ENCODE data around the gene ADARB2. TPM values are rescaled to one million over a fixed set of nuclear protein-coding genes. Genes with fewer than 3 reads are reported as not detected.
A peak's percentile ranks its signal among the peaks of the same experiment; 100 is the strongest.

Gene ADARB2
- total and polyA plus RNA-seq, 4 donors = 0.55 to 0.70 (median 0.59) TPM; not detected in 1

DNA sequence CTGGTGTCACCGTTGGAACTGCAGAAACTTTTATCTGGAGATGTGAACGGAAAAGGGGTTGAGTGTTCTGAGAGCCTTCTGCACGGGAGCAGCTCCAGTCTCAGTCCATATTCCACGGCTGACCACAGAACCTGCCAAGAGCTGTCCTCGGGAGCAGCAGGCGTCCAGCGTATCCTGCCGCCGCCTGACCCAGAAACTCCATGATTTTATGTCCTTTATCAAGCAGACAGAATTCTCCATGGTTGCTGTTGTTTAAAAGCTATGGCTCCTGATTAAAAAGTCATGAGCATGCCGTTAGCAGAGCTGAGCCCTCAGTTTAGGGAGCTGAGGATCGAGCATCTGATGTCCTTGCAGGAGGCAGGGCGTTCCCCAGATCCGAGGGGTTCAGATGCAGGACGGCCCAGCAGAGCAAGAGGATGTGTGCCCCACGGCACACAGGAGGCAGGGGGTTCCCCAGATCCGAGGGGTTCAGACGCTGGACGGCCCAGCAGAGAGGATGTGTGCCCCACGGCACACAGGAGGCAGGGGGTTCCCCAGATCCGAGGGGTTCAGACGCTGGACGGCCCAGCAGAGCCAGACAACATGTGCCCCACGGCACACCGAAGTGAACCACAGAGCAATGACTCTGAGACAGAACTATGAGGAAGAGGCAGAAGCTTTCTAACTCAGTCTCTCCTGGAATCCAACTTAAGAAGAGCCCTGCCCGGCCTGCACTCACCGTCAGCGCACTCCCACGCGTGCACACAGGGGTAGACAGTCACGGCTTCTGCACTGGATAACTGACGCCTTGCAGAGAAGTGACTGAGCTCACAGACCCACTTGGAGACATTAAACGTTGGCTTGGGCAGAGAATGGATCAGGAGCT, 584.7 kb downstream of the ADARB2 start (continued):
- TF ChIP-seq RXRA (IDR thresholded peaks at IDR 0.05) (no peak), SP1 (IDR thresholded peaks at IDR 0.05) (no peak), ZBTB33 (IDR thresholded peaks at IDR 0.05) (no peak), TAF1 (conservative IDR thresholded peaks at IDR 0.05) (no peak), JUND (IDR thresholded peaks at IDR 0.05) (no peak), MAX (IDR thresholded peaks at IDR 0.05) (no peak)

DNA sequence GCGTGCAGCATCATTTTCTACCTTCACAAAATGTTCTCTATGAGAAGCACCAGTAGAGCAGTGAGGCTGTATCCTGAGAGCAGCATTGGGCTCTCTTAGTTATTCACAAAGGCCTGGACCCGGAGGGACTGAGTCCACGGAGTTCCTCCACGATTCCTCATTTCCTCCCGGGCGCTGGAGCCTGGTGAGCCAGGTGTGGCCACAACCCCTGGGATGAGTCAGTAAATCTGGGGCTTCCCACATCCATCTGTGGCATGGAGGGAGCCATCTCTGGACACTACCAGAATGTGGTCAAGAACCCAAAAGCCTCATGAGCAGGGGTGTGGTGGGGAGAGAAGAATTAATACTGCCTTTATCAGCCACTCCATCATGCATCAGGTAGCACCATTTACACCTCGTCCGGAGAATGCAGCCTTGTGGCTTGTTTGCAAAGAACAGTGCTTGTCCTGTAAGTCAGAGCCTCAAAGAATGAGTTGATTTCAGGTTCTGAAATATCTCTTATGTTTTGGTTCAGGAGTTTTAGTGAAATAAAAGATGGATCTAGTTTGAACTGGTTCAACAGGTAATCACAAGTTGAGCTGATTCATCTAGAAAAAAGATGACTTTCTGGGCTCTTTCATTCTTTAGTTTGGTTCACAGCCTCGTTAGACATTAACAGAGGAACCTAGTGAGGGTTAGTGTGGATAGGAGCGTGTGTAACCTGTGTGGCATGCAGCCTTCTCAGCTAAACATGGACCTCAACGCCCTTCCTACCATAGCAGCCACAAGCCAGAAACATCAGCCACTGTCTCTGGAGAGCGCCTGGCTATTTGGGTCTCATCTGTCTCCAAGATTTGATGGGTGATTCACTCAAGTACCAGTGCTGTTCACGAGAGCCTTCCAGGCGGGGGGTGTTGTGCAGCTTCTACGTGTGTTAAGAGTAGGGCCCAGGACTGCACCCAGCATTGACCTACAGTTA, 586.0 kb downstream of the ADARB2 start:
- 76% methylated on average over 15 of the region's 15 CpGs for WGBS
- Histone ChIP-seq H3K36me3 (ENCODE audit: control insufficient read depth in 4 of 4, insufficient read depth in 3 of 4, low read depth in 1 of 4, low read length in 3 of 4) (no peaks in the 10 kb centered on the region), H3K27me3 (ENCODE audit: control insufficient read depth in 4 of 4, insufficient read depth in 4 of 4, low read length in 3 of 4) (no peaks in the 10 kb centered on the region), H3K9me3 (ENCODE audit: control insufficient read depth in 4 of 4, low read length in 3 of 4) (no peaks in the 10 kb centered on the region), H3K4me1 (ENCODE audit: control insufficient read depth in 4 of 4, insufficient read depth in 4 of 4, low read length in 3 of 4) (peaks cover 0 to 4% (median 0%) of the 10 kb centered on the region in 4 donors), H3K4me3 (ENCODE audit: low read depth in 1 of 3, low read length in 3 of 3) (no peak overlapping the region), H3K9ac (ENCODE audit: low read depth in 1 of 2, low read length in 2 of 2) (no peak overlapping the region), H3K27ac (ENCODE audit: low read depth in 1 of 2, low read length in 2 of 2) (no peak overlapping the region)
- peak; percentile 22 for DNase-seq (ENCODE audit: low spot score)
- TF ChIP-seq RXRA (IDR thresholded peaks at IDR 0.05) = no peak
- no peak for TF ChIP-seq EGR1 (IDR thresholded peaks at IDR 0.05; ENCODE audit: low read depth in 2 of 2)
- no peak for TF ChIP-seq HNF4G (IDR thresholded peaks at IDR 0.05)
- no peak for TF ChIP-seq YY1 (IDR thresholded peaks at IDR 0.05)
- no peak for TF ChIP-seq GABPA (IDR thresholded peaks at IDR 0.05 in 1 of 2, conservative IDR thresholded peaks at IDR 0.05 in 1 of 2)
- TF ChIP-seq SP1 (IDR thresholded peaks at IDR 0.05) = no peak
- no peak for TF ChIP-seq ATF3 (IDR thresholded peaks at IDR 0.05)
- TF ChIP-seq NR2F2 (IDR thresholded peaks at IDR 0.05) = no peak
- no peak for TF ChIP-seq MAX (IDR thresholded peaks at IDR 0.05)

DNA sequence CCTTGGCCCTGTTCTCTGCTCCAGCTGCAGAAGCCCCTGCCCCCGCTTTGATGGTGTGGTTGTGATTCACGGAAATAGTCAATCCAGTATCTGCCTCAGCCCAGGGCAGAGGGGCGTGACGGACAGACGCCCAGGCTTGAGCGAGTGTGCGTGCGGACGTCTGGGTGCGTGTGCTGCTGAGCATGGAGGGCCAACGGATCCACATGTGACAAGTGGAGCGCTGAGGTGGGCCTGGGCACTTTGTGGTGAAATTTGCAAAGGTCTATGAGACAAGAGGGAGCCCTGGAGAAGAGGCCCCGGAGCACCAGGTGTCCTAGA, 586.7 kb downstream of the ADARB2 start:
- Histone ChIP-seq H3K4me1 (ENCODE audit: control insufficient read depth in 4 of 4, insufficient read depth in 4 of 4, low read length in 3 of 4) (peaks cover 0 to 4% (median 0%) of the 10 kb centered on the region in 4 donors), H3K9me3 (ENCODE audit: control insufficient read depth in 4 of 4, low read length in 3 of 4) (peaks cover 0 to 6% (median 2%) of the 10 kb centered on the region in 4 donors), H3K4me3 (ENCODE audit: low read depth in 1 of 3, low read length in 3 of 3) (no peak overlapping the region), H3K36me3 (ENCODE audit: control insufficient read depth in 4 of 4, insufficient read depth in 3 of 4, low read depth in 1 of 4, low read length in 3 of 4) (no peaks in the 10 kb centered on the region), H3K27ac (ENCODE audit: low read depth in 1 of 2, low read length in 2 of 2) (no peak overlapping the region), H3K27me3 (ENCODE audit: control insufficient read depth in 4 of 4, insufficient read depth in 4 of 4, low read length in 3 of 4) (no peaks in the 10 kb centered on the region), H3K9ac (ENCODE audit: low read depth in 1 of 2, low read length in 2 of 2) (no peak overlapping the region)
- TF ChIP-seq MAX (IDR thresholded peaks at IDR 0.05) (no peak), HNF4A (conservative IDR thresholded peaks at IDR 0.05) (no peak), HNF4G (IDR thresholded peaks at IDR 0.05) (no peak), JUND (IDR thresholded peaks at IDR 0.05) (no peak), YY1 (IDR thresholded peaks at IDR 0.05) (no peak)
- peak; percentile 24 for DNase-seq (ENCODE audit: low spot score)
- WGBS = 87% methylated on average over 13 of the region's 13 CpGs
